GM19438 (cell line): Measurements from ENCODE around the gene PDE11A.
"Not testable (repeated sequence)": the region's sequence is repeated elsewhere in the genome, so short reads cannot be mapped to it uniquely, and the experiment has no call there.

Source experiments
- ATAC-seq: cut with Tn5 transposase; IDR thresholded peaks from one replicate; pipeline ENCODE4 v1.9.1; 2021; ENCODE audit warnings: low read depth; ENCODE audit not compliant: unreplicated experiment

Gene PDE11A

GRCh38 chr2:178075006-178075326, 2.4 kb upstream of the PDE11A start:
- no peak for ATAC-seq

- ATAC-seq = no peak
These were observed 1.8 kb upstream of the PDE11A start for GRCh38 chr2:178074123-178075005.

- no peak for ATAC-seq
These were observed 586 bp downstream of the PDE11A start for GRCh38 chr2:178072000-178072382.

DNA sequence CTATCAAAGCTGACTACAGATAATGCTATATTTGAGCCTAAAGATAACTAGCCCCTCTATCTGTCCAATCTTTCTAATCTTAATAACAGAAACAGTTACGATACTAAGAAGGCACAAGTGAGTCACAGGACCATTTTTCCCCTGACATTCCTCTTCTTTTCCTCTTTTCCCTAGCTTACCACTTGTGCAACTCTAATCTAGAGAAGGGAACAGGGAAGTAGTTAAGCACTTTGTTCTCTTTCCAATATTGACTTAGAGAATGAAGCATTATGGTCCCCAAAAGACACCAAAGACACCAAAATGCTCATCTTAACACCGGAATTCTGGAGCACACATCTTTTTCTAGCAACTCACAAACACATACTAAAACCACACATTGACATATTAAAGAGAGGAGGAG, 1.8 kb downstream of the PDE11A start:
- no peak for ATAC-seq

GRCh38 chr2:178069551-178069950, 3.0 kb downstream of the PDE11A start:
- no peak for ATAC-seq

DNA sequence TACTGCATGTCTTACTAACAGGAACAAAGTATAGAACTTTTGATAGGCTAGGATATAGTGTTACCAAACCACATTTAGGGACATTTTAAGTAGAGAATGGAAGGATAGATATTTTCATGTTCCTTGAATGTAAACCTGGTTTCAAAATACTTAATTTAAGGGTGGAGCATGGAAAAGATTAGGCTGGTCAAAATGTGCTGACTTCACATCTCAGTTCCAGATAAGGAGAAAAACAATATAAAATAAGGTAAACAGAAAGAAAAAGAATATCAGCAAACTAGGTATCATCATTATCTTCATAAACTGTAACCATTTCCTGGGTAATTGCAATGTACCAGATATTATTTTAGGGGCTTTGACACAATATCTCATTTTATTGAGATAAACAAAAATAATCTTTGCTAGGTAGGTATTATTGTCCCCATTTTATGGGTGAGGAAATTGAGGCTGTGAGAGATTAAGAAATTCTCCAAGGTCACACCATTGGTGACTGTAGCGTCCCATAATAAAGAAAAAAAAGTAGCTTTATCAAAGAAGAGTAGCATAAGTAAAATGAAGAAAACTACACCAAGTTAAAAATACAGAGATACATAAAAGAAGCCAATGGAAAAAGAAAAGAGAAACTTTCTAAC, 3.6 kb downstream of the PDE11A start:
- no peak for ATAC-seq

- no peak for ATAC-seq
These were observed 5.5 kb downstream of the PDE11A start for GRCh38 chr2:178066890-178067669.

- no peak for ATAC-seq
These were observed 6.3 kb downstream of the PDE11A start for GRCh38 chr2:178066324-178066723.

DNA sequence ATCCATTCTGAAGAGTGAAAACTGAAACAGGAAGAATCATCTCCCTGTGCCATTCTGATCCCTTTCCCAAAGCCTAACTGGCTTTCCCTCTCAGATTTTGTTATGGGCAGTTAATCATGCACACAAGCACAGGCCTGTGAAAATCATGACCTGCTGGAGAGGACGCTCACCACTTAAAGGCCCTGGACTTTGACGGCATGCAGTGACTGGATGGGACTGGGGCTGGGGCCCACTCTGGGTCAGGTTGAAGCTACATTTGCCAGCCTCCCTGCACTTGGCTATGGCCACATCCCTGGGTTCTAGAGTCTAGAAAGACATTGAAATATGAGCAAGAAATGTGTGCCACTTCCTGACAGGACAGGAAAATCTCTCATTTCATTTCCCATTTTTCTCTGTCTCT, 12.9 kb downstream of the PDE11A start:
- no peak for ATAC-seq

- no peak for ATAC-seq
These were observed 13.5 kb downstream of the PDE11A start for GRCh38 chr2:178059111-178059510.

- no peak for ATAC-seq
These were observed 15.3 kb downstream of the PDE11A start for GRCh38 chr2:178057179-178057680.

GRCh38 chr2:178056345-178056744, 16.2 kb downstream of the PDE11A start:
- no peak for ATAC-seq

- not testable (repeated sequence) for ATAC-seq
These were observed 21.3 kb downstream of the PDE11A start for GRCh38 chr2:178051257-178051656.

GRCh38 chr2:178047391-178047790, 25.2 kb downstream of the PDE11A start:
- no peak for ATAC-seq

- no peak for ATAC-seq
These were observed 27.7 kb downstream of the PDE11A start for GRCh38 chr2:178044836-178045235.

- no peak for ATAC-seq
These were observed 29.3 kb downstream of the PDE11A start for GRCh38 chr2:178043266-178043665.

DNA sequence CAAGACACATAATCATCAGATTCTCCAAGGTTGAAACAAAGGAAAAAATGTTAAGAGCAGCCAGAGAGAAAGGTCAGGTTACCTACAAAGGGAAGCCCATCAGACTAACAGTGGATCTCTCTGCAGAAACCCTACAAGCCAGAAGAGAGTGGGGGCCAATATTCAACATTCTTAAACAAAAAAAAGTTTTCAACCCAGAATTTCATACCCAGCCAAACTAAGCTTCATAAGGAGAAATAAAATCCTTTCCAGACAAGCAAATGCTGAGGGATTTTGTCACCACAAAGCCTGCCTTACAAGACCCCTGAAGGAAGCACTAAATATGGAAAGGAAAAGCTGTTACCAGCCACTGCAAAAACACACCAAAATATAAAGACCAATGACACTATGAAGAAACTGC, 39.0 kb downstream of the PDE11A start:
- ATAC-seq = not testable (repeated sequence)

DNA sequence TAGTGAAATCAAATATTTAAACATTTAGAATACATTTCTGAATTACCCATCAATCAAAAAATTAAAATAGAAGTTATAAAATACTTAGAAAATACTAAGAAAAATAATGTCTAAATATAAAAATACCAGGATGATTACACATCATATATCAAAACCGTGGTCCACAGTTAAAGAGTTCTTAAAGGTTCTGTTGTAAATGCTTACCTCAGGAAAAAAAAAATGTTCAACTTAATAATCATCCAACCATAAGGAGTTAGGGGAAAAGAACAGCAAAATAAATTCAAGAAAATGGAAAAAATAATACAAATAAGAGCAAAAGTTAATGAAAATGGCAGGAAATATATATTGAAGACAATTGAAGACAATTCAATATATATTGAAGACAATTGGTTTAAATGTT, 43.2 kb downstream of the PDE11A start:
- no peak for ATAC-seq

DNA sequence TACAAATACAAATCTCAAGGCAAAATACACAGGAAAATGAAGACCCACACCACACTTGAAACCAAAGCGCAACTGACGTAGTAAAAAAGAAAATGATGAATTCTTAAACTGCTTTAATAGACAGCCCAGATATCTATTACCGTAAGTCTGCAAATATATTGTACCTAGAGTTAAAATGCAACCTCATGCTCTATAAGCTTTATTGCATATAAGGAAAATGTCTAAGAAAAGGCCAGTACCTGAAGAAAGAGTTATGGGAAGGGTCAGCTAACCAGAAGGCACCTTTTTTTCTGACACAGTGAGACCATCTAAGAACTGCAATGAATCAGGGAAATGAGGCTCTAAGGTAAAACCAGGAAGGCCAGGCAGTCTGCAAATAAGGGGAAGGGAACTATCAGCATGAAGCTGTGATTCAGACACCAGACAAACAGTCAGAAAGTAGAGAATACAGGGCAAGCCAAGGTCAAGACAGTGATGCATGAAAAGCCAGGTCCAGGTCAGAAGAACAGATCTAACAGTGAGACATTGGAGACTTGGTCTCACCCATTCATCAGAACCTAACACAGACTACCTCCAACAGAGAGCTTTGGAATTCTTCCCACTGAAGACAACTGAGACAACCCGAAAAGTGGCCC, 46.9 kb downstream of the PDE11A start:
- ATAC-seq = no peak

GRCh38 chr2:178018141-178018540, 54.4 kb downstream of the PDE11A start:
- no peak for ATAC-seq

DNA sequence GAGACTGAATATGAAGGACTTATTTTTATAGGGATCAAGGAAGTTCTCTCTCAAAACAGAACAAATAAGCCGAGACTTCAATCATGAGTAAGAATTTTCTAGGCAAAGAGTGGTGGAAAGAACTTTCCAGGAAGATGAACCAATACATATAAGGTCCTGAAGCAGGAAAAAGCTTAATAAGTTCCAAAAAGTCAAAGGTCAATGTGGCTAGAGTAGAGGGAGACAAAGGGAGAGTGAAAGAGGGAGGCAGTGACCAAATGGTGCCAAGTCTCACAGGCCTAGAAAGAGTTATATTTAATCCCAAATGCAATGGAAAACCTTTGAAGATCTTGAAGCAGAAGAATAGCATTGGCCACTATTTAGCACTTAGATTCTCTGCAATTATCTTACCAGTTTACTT, 56.0 kb downstream of the PDE11A start:
- ATAC-seq = no peak
